Skeletal muscle cell (primary cell): Measurements from ENCODE around the gene KRR1.

ENCODE experiments used
- DNase-seq: peaks from one replicate; pipeline ENCODE4 v3.0.0-alpha.2; 2010; ENCODE audit warnings: low read depth
- H3K4me3 ChIP-seq: 2 replicates; pipeline ENCODE4 v1.5.1; 2011; ENCODE audit warnings: low read depth, mild to moderate bottlenecking, control low read depth, low read length, moderate library complexity

Gene KRR1

GRCh38 chr12:75511116-75512048 lies at the start of gene KRR1:
TSS of gene KRR1 (minus strand) at chr12:75511609. CDS start at chr12:75511597, 12 bp downstream.
- peak; percentile 96 for DNase-seq
- H3K4me3 ChIP-seq = peak within 1 kb of the TSS; percentile 88

DNA sequence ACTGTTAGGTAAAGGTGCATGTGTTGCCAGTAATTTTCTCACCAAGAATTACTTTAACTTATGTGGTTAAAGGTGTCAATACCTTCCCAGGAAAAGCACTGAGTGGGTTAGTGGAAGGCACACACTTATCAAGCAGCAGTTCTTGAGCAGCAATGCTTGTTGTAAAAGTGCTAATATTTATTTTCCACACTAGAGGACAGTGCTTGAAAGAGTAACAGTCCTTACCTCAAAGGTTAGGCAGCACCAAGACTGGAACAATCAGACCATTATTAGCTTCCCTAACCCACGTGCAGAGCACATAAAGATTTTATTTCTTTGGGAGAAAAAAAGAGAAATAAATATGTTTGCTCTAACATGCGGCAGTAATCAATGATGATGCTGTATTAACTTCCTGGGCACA lies 48.8 kb upstream of the KRR1 start:
- no peak for DNase-seq
- H3K4me3 ChIP-seq = no peak overlapping the region

DNA sequence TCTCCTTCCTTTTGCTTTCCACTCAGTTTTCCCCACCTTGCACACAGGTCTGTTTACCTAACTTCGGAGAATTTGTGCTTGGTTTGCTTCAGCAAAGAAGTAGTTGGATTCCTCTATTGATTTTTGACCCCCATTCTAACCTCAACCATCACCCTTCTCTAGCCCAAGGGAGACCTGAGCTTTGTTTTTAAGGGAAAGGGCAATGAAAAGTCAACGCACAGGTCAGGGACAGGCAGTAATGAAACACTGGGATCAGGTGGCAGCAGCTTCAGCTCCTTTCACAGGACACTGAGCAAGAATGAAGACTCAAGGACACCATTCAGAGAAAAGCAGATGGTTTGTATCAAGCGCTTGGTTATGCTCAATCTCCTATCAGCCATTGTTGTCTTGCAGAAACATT lies 46.9 kb upstream of the KRR1 start:
- no peak overlapping the region for H3K4me3 ChIP-seq
- DNase-seq = no peak

- H3K4me3 ChIP-seq = no peak overlapping the region
- DNase-seq = no peak
Observed at GRCh38 chr12:75556311-75556899, 45.0 kb upstream of the KRR1 start.

DNA sequence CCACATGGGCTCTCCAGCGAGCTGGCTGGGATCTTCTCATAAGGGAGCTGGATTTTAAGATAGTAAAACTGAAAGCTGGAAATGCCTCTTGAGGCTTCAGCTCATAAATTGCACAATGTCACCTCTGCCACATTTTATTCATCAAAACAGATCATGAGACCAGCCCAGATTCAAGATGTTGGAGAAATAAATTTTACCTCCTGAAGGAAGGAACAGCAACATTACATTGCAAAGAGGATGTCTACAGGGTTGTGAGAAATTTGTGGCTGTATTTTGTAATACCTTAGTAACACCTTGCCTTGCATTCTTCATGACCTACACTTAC lies 43.1 kb upstream of the KRR1 start:
- DNase-seq = no peak
- H3K4me3 ChIP-seq = no peak overlapping the region

DNA sequence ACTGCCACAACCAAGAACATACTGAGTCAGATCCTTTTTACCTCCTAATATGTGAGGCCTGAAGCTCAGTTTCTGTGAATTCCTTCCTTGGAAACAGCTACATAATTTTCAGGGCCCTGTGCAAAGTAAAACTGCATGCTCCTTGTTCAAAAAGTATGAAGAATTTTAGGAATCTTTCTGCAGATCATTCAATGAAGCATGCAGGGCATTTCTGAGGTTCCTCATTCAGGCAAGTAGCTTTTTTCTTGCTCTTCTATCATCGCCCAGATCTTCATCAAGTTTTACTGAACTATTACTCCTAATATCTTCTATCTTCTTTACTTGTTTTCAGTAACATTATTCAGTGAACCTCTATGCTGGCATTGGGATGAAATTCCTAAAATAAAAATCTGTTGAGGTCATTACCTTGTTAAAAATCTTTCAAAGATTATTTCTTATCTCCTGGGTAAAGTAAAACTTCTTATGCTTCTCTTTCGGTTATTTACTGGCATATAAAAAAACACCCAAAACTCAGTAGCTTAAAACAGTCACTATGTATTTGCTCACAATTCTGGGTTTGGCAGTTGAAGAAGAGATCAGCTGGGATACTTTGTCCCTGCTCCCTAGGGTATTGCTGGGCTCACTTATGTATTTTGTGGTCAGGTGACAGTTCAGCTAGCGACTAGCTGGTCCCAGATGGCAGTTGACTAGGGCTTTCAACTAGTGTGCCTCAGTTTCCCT lies 42.6 kb upstream of the KRR1 start:
- DNase-seq = no peak
- no peak overlapping the region for H3K4me3 ChIP-seq

GRCh38 chr12:75553398-75553797 lies 42.0 kb upstream of the KRR1 start:
- no peak overlapping the region for H3K4me3 ChIP-seq
- DNase-seq = no peak

- DNase-seq = no peak
- no peak overlapping the region for H3K4me3 ChIP-seq
Observed at GRCh38 chr12:75551477-75551876, 40.1 kb upstream of the KRR1 start.

DNA sequence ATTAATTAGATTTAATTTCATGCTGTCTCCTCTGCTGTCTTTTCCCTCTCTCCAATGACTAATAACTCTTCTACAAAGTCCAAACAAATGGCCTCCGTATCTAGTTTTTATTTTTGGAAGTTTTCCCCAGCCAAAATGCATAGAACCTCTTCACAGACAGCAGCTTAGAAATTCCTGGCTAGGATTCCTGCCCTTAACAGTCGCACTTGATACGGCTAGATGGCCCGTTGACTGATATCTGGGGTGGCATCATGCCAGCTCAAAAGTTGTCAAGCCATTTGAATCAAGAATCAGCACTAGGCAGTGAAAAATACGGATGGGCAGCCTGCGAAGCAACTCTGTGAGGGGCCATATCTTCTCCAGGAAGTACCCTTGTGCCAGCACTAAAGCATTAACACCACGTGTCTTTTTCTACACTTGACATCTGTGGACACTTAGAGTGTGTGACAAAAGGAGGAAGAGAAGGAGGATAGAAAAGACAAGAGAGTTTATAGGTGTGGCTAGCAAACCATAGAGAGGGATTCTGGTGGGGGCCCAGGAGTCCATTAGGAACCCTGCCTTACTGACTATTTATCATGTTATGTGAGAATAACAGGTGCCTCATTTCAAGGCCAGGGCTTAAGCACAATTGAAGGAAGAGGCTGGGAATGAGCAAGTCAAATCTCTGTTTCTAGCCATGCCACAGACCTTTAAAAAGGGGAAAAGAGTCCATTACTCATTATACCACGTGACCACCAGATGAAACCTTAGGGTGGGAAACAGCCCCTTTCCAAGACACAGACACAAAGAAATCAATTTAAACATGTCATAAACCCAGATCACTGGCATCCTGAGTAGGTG lies 39.2 kb upstream of the KRR1 start:
- no peak for DNase-seq
- no peak overlapping the region for H3K4me3 ChIP-seq

GRCh38 chr12:75549989-75550388 lies 38.6 kb upstream of the KRR1 start:
- no peak overlapping the region for H3K4me3 ChIP-seq
- no peak for DNase-seq

DNA sequence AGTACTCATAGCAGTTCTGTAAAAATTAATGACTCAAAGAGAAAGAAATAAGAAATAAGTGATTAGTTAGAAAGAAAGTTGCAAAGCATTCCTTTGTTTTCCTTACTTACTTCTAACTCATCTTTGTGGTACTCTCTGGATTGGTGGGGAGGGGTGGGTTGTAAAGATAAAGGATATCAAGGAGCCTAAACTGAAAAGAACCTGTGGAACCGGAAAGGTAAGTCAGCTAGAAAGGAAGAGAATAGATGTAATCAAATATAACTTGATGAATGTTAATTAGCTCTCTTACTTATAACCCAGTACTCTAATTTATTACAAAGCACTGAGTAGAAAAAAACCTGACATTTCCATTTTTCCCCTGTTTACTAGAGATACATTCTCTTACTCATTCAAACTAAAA lies 37.5 kb upstream of the KRR1 start:
- DNase-seq = no peak
- H3K4me3 ChIP-seq = no peak overlapping the region

- no peak overlapping the region for H3K4me3 ChIP-seq
- no peak for DNase-seq
Observed at GRCh38 chr12:75545636-75546035, 34.2 kb upstream of the KRR1 start.

GRCh38 chr12:75543529-75543928 lies 32.1 kb upstream of the KRR1 start:
- no peak for DNase-seq

DNA sequence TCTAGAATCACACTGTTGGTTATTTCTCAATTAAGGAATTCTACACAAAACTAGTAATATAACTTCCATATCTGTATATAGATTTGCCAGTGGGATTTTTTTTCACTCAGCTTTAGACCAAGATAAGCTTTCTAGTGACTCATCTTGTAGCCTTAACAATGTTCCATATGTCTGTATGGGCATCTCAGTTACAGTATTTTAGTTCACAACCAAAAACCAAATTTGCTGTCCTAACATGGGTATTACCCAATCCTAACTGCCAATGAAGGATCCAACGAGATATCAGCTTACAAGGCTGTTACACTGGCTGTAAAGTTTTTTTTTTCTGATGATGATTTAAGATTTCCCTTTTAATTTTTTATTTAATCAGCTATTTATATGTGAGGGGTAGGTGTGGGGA lies 31.5 kb upstream of the KRR1 start:
- no peak overlapping the region for H3K4me3 ChIP-seq
- no peak for DNase-seq

More at GRCh38 chr12:75543529-75543928, 32.1 kb upstream of the KRR1 start:
- no peak overlapping the region for H3K4me3 ChIP-seq

DNA sequence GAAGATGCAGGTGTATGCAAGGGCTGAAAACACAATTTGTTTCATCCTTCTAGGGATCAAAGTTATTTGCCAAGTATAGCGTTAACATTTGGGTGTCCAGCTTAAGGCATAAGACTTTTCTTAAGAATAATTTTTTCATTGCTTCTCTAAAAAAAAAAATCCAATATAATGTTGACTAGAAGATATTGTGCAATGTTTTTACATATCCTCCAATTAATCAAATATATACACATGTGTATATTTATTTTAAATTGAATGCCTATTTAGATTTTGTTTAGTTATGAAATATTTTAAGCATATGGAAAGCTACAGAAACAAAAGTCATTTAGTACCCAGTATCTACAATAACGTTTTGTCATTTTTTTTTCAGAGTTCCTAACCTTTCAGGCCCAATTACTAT lies 28.5 kb upstream of the KRR1 start:
- DNase-seq = no peak
- no peak overlapping the region for H3K4me3 ChIP-seq

GRCh38 chr12:75533239-75533638 lies 21.8 kb upstream of the KRR1 start:
- no peak overlapping the region for H3K4me3 ChIP-seq
- no peak for DNase-seq

GRCh38 chr12:75529826-75530225 lies 18.4 kb upstream of the KRR1 start:
- DNase-seq = no peak
- no peak overlapping the region for H3K4me3 ChIP-seq

GRCh38 chr12:75529316-75529715 lies 17.9 kb upstream of the KRR1 start:
- H3K4me3 ChIP-seq = no peak overlapping the region
- no peak for DNase-seq

DNA sequence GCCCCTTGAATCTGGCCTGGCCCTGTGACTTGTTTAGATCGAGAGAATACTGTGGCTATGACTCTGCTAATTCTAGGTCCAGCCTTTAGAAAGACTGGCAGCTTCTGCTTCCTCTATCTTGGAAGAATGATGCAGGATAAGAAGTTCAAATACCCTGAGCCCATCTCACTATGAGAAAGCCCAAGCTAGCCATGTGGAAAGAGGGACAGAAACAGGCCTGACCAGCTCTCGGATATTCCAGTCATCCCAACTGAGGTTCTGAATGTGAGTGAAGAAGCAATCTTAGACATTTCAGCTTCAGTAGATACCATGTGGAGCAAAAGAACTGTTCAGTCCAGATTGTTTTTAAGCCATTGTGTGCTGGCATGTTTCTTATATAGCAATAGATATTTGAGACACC lies 17.3 kb upstream of the KRR1 start:
- no peak for DNase-seq
- no peak overlapping the region for H3K4me3 ChIP-seq

DNA sequence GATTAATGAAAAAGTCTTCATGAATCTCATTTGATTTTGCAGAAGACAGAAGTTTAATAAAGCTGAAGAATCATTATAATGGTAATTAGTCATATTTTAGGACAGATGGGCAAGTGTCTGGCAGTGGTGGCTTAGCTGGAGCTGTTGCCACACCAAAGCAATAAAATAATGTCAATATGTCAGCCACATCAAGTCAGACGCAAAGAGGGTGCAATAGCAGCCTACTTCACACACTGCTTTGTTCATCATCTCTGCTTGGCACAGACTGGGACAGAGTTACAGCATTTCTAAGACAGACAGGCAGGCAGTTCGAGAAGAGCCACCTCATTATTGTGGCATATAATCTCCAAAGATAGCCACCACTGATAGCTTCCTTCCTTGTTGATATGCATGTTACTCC lies 16.9 kb upstream of the KRR1 start:
- H3K4me3 ChIP-seq = no peak overlapping the region
- DNase-seq = no peak
